ENCODE measurements around the gene SUSD1.
A peak's percentile ranks its signal among the peaks of the same experiment; 100 is the strongest.
"Not testable (repeated sequence)": the region's sequence is repeated elsewhere in the genome, so short reads cannot be mapped to it uniquely, and the experiment has no call there.

The SUSD1 gene

GRCh38 chr9:112132356-112132755 is 42.7 kb downstream of the SUSD1 start:
- TF ChIP-seq CTCF (IDR thresholded peaks at IDR 0.05; ENCODE audit: insufficient read depth, low read depth, low read length, missing control alignments) = no peak
- no peak overlapping the region for H3K4me3 ChIP-seq (ENCODE audit: low read length)
- peak; percentile 30 for DNase-seq (ENCODE audit: low read depth)

- no peak for DNase-seq (ENCODE audit: low read depth)
- no peak overlapping the region for H3K4me3 ChIP-seq (ENCODE audit: low read length)
- TF ChIP-seq CTCF (IDR thresholded peaks at IDR 0.05; ENCODE audit: insufficient read depth, low read depth, low read length, missing control alignments) = no peak
Measured at GRCh38 chr9:112130997-112131396, 44.1 kb downstream of the SUSD1 start.

GRCh38 chr9:112130347-112130746 is 44.8 kb downstream of the SUSD1 start:
- TF ChIP-seq CTCF (IDR thresholded peaks at IDR 0.05; ENCODE audit: insufficient read depth, low read depth, low read length, missing control alignments) = no peak
- no peak overlapping the region for H3K4me3 ChIP-seq (ENCODE audit: low read length)
- no peak for DNase-seq (ENCODE audit: low read depth)

- no peak for DNase-seq (ENCODE audit: low read depth)
- no peak overlapping the region for H3K4me3 ChIP-seq (ENCODE audit: low read length)
- no peak for TF ChIP-seq CTCF (IDR thresholded peaks at IDR 0.05; ENCODE audit: insufficient read depth, low read depth, low read length, missing control alignments)
Measured at GRCh38 chr9:112129246-112129645, 45.9 kb downstream of the SUSD1 start.

GRCh38 chr9:112128399-112128798 is 46.7 kb downstream of the SUSD1 start:
- not testable (repeated sequence) for DNase-seq (ENCODE audit: low read depth)

GRCh38 chr9:112127281-112127680 is 47.8 kb downstream of the SUSD1 start:
- TF ChIP-seq CTCF (IDR thresholded peaks at IDR 0.05; ENCODE audit: insufficient read depth, low read depth, low read length, missing control alignments) = no peak
- no peak for DNase-seq (ENCODE audit: low read depth)
- H3K4me3 ChIP-seq (ENCODE audit: low read length) = no peak overlapping the region

More at GRCh38 chr9:112128399-112128798, 46.7 kb downstream of the SUSD1 start:
- not testable (repeated sequence) for H3K4me3 ChIP-seq (ENCODE audit: low read length)

- TF ChIP-seq CTCF (IDR thresholded peaks at IDR 0.05; ENCODE audit: insufficient read depth, low read depth, low read length, missing control alignments) = no peak
- H3K4me3 ChIP-seq (ENCODE audit: low read length) = no peak overlapping the region
- no peak for DNase-seq (ENCODE audit: low read depth)
Measured at GRCh38 chr9:112125951-112126388, 49.1 kb downstream of the SUSD1 start.

Data from epithelial cell of esophagus (primary cell).